ENCODE data around the gene LMOD1.
"Not testable (repeated sequence)": the region's sequence is repeated elsewhere in the genome, so short reads cannot be mapped to it uniquely, and the experiment has no call there.

The LMOD1 gene

GRCh38 chr1:201946224-201946908, at the start of gene LMOD1:
Gene LMOD1, minus strand, starts transcription at chr1:201946548. Its CDS starts 208 bp downstream, at chr1:201946340.
- peak; percentile 96 for DNase-seq

- DNase-seq, result no peak
These were observed 44.1 kb upstream of the LMOD1 start for GRCh38 chr1:201990427-201990826.

- DNase-seq, result no peak
These were observed 43.2 kb upstream of the LMOD1 start for GRCh38 chr1:201989354-201990128.

GRCh38 chr1:201988601-201989000, 42.3 kb upstream of the LMOD1 start:
- no peak for DNase-seq

- no peak for DNase-seq
These were observed 39.0 kb upstream of the LMOD1 start for GRCh38 chr1:201985355-201985754.

GRCh38 chr1:201984446-201984845, 38.1 kb upstream of the LMOD1 start:
- DNase-seq, result no peak

GRCh38 chr1:201983380-201983805, 37.0 kb upstream of the LMOD1 start:
- DNase-seq, result no peak

- DNase-seq, result peak; percentile 60
These were observed 36.5 kb upstream of the LMOD1 start, which contains the start of gene RNPEP for GRCh38 chr1:201982623-201983379. Gene RNPEP, plus strand, starts transcription at chr1:201982648. Its CDS starts 19 bp downstream, at chr1:201982667.

- DNase-seq, result no peak
These were observed 35.8 kb upstream of the LMOD1 start for GRCh38 chr1:201982082-201982622.

GRCh38 chr1:201970334-201971159, 24.2 kb upstream of the LMOD1 start:
- peak; percentile 37 for DNase-seq

- DNase-seq, result no peak
These were observed 22.0 kb upstream of the LMOD1 start for GRCh38 chr1:201968202-201968925.

GRCh38 chr1:201966171-201966570, 19.8 kb upstream of the LMOD1 start:
- no peak for DNase-seq

- peak; percentile 75 for DNase-seq
These were observed 17.9 kb upstream of the LMOD1 start for GRCh38 chr1:201964261-201964660.

GRCh38 chr1:201962382-201962781, 16.0 kb upstream of the LMOD1 start:
- DNase-seq, result not testable (repeated sequence)

GRCh38 chr1:201958348-201958747, 12.0 kb upstream of the LMOD1 start:
- DNase-seq, result no peak

- no peak for DNase-seq
These were observed 9.4 kb upstream of the LMOD1 start for GRCh38 chr1:201955729-201956143.

GRCh38 chr1:201955009-201955728, 8.8 kb upstream of the LMOD1 start, which contains the start of gene TIMM17A:
Gene TIMM17A, plus strand, starts transcription at chr1:201955503. Its CDS starts 24 bp downstream, at chr1:201955527.
- DNase-seq, result peak; percentile 98

- no peak for DNase-seq
These were observed 8.1 kb upstream of the LMOD1 start for GRCh38 chr1:201954263-201955008.

GRCh38 chr1:201949491-201949890, 3.1 kb upstream of the LMOD1 start:
- DNase-seq, result peak; percentile 56

GRCh38 chr1:201947697-201948008, 1.3 kb upstream of the LMOD1 start:
- no peak for DNase-seq

All from fibroblast of skin of right quadriceps (primary cell).